Fibroblast of lung (primary cell): ENCODE measurements around the gene STK32C. TPM values are rescaled to one million over a fixed set of nuclear protein-coding genes. Genes with fewer than 3 reads are reported as not detected.
A peak's percentile ranks its signal among the peaks of the same experiment; 100 is the strongest.

Experiments used
- DNase-seq, 2 donors: peaks; one replicate each; pipeline versions ENCODE4 v3.0.0 to v3.0.0-alpha.2; 2010; ENCODE audit warnings: low read depth in 2 of 2
- H2AFZ ChIP-seq: 2 replicates; pipeline ENCODE4 v1.5.1; 2012; ENCODE audit warnings: low read length, control low read depth, inconsistent platforms
- H3K27ac ChIP-seq: 2 replicates; pipeline ENCODE4 v1.5.1; 2011; ENCODE audit warnings: low read length, control low read depth; ENCODE audit not compliant: insufficient read depth
- H3K27me3 ChIP-seq: 2 replicates; pipeline ENCODE4 v1.5.1; 2011; ENCODE audit warnings: mild to moderate bottlenecking, low read length; ENCODE audit not compliant: control insufficient read depth, insufficient read depth
- H3K36me3 ChIP-seq: 2 replicates; pipeline ENCODE4 v1.5.1; 2011; ENCODE audit warnings: low read length; ENCODE audit not compliant: control insufficient read depth, insufficient read depth
- H3K4me1 ChIP-seq: 2 replicates; pipeline ENCODE4 v1.5.1; 2011; ENCODE audit warnings: low read length; ENCODE audit not compliant: control insufficient read depth, insufficient read depth; ENCODE audit errors: extremely low read depth
- H3K4me2 ChIP-seq: 2 replicates; pipeline ENCODE4 v1.5.1; 2011; ENCODE audit warnings: low read length, control low read depth; ENCODE audit not compliant: insufficient read depth; ENCODE audit errors: extremely low read depth
- H3K4me3 ChIP-seq, 4 experiments: fragments of 200-600 bp in 1 of 4; sonication (generic) in 1 of 4; replicated peaks in 1 of 4; 2 replicates each; pipeline ENCODE4 v1.5.1; 2011 to 2016; ENCODE audit warnings: low read length in 4 of 4, low read depth in 3 of 4, mild to moderate bottlenecking in 3 of 4, control low read depth in 2 of 4, inconsistent platforms in 1 of 4, mixed read lengths in 1 of 4; ENCODE audit not compliant: insufficient read depth in 1 of 4; ENCODE audit errors: control extremely low read depth in 1 of 4
- H3K79me2 ChIP-seq: 2 replicates; pipeline ENCODE4 v1.5.1; 2012; ENCODE audit warnings: mild to moderate bottlenecking, low read length, inconsistent platforms; ENCODE audit not compliant: control insufficient read depth, insufficient read depth
- H3K9ac ChIP-seq: 2 replicates; pipeline ENCODE4 v1.5.1; 2011; ENCODE audit warnings: mild to moderate bottlenecking, low read length, control low read depth; ENCODE audit not compliant: insufficient read depth
- H3K9me3 ChIP-seq: 2 replicates; pipeline ENCODE4 v1.5.1; 2012; ENCODE audit warnings: low read depth, low read length; ENCODE audit not compliant: control insufficient read depth, insufficient read depth
- H4K20me1 ChIP-seq: 2 replicates; pipeline ENCODE4 v1.5.1; 2011; ENCODE audit warnings: low read length; ENCODE audit not compliant: control insufficient read depth, insufficient read depth; ENCODE audit errors: extremely low read depth
- CTCF ChIP-seq, 2 donors: IDR thresholded peaks in 1 of 2; conservative IDR thresholded peaks in 1 of 2; 1 replicate in 1 of 2; 2 replicates in 1 of 2; pipeline ENCODE4 v1.5.1; 2011 to 2012; ENCODE audit warnings: low read length in 2 of 2, control low read depth in 1 of 2, inconsistent platforms in 1 of 2, low read depth in 1 of 2, mild to moderate bottlenecking in 1 of 2
- EZH2 ChIP-seq: IDR thresholded peaks from 2 replicates; pipeline ENCODE4 v1.5.1; 2012; ENCODE audit warnings: low read length, control low read depth, mild to moderate bottlenecking; ENCODE audit errors: missing control alignments
- polyA plus RNA-seq, 2 donors: library from polyadenylated mRNA; depleted of rRNA in 1 of 2; stranded (reverse) in 1 of 2; unstranded in 1 of 2; fragments of >200 nt; gene quantifications; 2 replicates each; pipeline ENCODE4 v1.2.1, GENCODE V29; 2011 to 2012; ENCODE audit warnings: missing spikeins in 1 of 2
- total RNA-seq: library from RNA; depleted of rRNA; stranded (reverse); fragments of >200 nt; gene quantifications from 2 replicates; pipeline ENCODE4 v1.2.1, GENCODE V29; 2014

The STK32C gene
- total and polyA plus RNA-seq, 2 donors (not counting 1 experiment from before 2014, with no cell fraction given): 4.4 to 21.5 TPM

- Histone ChIP-seq H3K27me3 (peaks cover 8% of the 10 kb centered on the region), H3K4me3 (no peak overlapping the region), H3K79me2 (no peaks in the 10 kb centered on the region), H3K9me3 (no peaks in the 10 kb centered on the region), H3K36me3 (no peaks in the 10 kb centered on the region), H2AFZ (no peak overlapping the region), H3K27ac (no peak overlapping the region), H4K20me1 (no peaks in the 10 kb centered on the region), H3K4me1 (no peaks in the 10 kb centered on the region), H3K4me2 (no peak overlapping the region), H3K9ac (no peak overlapping the region)
- no peak for TF ChIP-seq EZH2
- no peak for TF ChIP-seq CTCF (conservative IDR thresholded peaks at IDR 0.05 in 1 of 2, IDR thresholded peaks at IDR 0.05 in 1 of 2; ENCODE audit: low read depth in 1 of 2, low read length in 2 of 2)
- DNase-seq: peak in 1 of 2 donors; percentile 7
Measured at GRCh38 chr10:132282667-132283603, 24.8 kb downstream of the STK32C start.

GRCh38 chr10:132281915-132282666 is 25.7 kb downstream of the STK32C start:
- Histone ChIP-seq H3K4me1 (no peaks in the 10 kb centered on the region), H3K79me2 (no peaks in the 10 kb centered on the region), H3K9me3 (no peaks in the 10 kb centered on the region), H4K20me1 (no peaks in the 10 kb centered on the region), H3K36me3 (no peaks in the 10 kb centered on the region), H3K4me2 (no peak overlapping the region), H3K9ac (no peak overlapping the region), H3K27ac (no peak overlapping the region), H3K27me3 (peaks cover 8% of the 10 kb centered on the region), H2AFZ (no peak overlapping the region), H3K4me3 (no peak overlapping the region)
- no peak for DNase-seq
- TF ChIP-seq CTCF (conservative IDR thresholded peaks at IDR 0.05 in 1 of 2, IDR thresholded peaks at IDR 0.05 in 1 of 2; ENCODE audit: low read depth in 1 of 2, low read length in 2 of 2) (no peak), EZH2 (no peak)

- no peak overlapping the region for H3K4me2 ChIP-seq
- no peak overlapping the region for H3K4me3 ChIP-seq
- H3K79me2 ChIP-seq: no peaks in the 10 kb centered on the region
- DNase-seq: no peak
- H4K20me1 ChIP-seq: no peaks in the 10 kb centered on the region
- H3K4me1 ChIP-seq: no peaks in the 10 kb centered on the region
- H2AFZ ChIP-seq: no peak overlapping the region
- H3K9me3 ChIP-seq: no peaks in the 10 kb centered on the region
- H3K27me3 ChIP-seq: peaks cover 8% of the 10 kb centered on the region
- no peak overlapping the region for H3K27ac ChIP-seq
- no peak for TF ChIP-seq CTCF (conservative IDR thresholded peaks at IDR 0.05 in 1 of 2, IDR thresholded peaks at IDR 0.05 in 1 of 2; ENCODE audit: low read depth in 1 of 2, low read length in 2 of 2)
- no peak for TF ChIP-seq EZH2
- H3K36me3 ChIP-seq: no peaks in the 10 kb centered on the region
- no peak overlapping the region for H3K9ac ChIP-seq
Measured at GRCh38 chr10:132280646-132281074, 27.1 kb downstream of the STK32C start.
